Mesothelial cell of epicardium (in vitro differentiated cells): ENCODE data around the gene TMEFF2. TPM values are rescaled to one million over a fixed set of nuclear protein-coding genes. Genes with fewer than 3 reads are reported as not detected.
A peak's percentile ranks its signal among the peaks of the same experiment; 100 is the strongest.
"Not testable (repeated sequence)": the region's sequence is repeated elsewhere in the genome, so short reads cannot be mapped to it uniquely, and the experiment has no call there.

Source experiments
- DNase-seq, 2 experiments: peaks; one replicate each; pipeline ENCODE4 v3.0.0; 2021; ENCODE audit warnings: low spot score in 2 of 2; ENCODE audit not compliant: unreplicated experiment in 2 of 2
- H3K27ac Mint-ChIP-seq: 2 replicates; pipeline ENCODE4 v1.8.0; 2021; ENCODE audit warnings: mixed read lengths
- H3K27me3 Mint-ChIP-seq: 2 replicates; pipeline ENCODE4 v1.8.0; 2021; ENCODE audit warnings: low read depth, mixed read lengths
- H3K36me3 Mint-ChIP-seq: 2 replicates; pipeline ENCODE4 v1.8.0; 2021; ENCODE audit warnings: mixed read lengths
- H3K4me1 Mint-ChIP-seq: 2 replicates; pipeline ENCODE4 v1.8.0; 2021; ENCODE audit warnings: mixed read lengths
- H3K4me3 Mint-ChIP-seq: 2 replicates; pipeline ENCODE4 v1.8.0; 2021; ENCODE audit warnings: mild to moderate bottlenecking, moderate library complexity, mixed read lengths
- H3K9me3 Mint-ChIP-seq: 2 replicates; pipeline ENCODE4 v1.8.0; 2021; ENCODE audit warnings: mixed read lengths
- total RNA-seq: library from RNA; stranded (reverse); gene quantifications from 3 replicates; pipeline ENCODE4 v1.2.1, GENCODE V29; 2021
- TF ChIP-seq, protein P1 (sequence below): fragments of 200-600 bp; sonication (generic); IDR thresholded peaks from one replicate; pipeline ENCODE4 v1.5.0; 2021; ENCODE audit warnings: antibody characterized with exemption; ENCODE audit not compliant: unreplicated experiment

TMEFF2 gene
- total RNA-seq, 1 donor from 2014 or later = 18.1 TPM

DNA sequence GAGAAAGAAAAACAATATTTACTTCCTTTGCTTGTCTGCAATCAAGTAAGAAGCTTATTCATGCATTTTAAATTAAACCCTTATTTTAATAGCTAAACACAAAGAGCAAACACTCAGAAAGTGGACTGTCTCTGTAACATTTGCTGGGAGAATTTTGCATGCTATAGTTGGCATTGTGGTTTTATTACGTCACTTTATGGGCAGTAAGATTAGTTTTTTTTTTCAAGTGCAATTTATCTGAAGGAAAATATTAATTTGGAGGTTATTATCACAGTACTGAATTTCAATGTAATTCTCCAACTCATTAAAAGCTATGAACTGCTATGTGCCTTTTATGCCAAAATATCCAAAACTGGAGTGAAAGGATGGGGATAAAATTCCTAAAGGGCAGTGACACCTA lies 103.3 kb downstream of the TMEFF2 start:
- Mint-ChIP-seq H3K27ac (no peak overlapping the region), H3K9me3 (no peaks in the 10 kb centered on the region)

DNA sequence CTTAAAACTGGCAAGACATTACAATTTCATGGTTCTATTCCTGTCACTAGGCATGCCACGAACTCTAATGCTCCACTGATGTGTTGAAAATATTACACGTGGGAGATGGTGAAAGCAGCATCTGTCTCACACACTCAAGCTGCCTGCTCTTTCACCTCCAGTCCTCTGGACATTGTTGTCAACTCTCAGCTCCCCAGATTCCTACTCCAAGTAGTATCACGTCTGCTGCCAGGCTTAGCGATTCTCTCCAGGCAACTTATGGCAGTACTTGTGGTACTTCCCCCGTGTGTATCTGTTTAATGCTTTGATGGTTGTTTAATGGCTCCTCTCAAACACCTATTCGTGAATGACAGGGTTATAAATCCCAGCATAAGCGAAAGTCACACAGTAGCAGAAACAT lies 103.8 kb downstream of the TMEFF2 start:
- no peak for DNase-seq
- peaks cover 5% of the 10 kb centered on the region for H3K4me1 Mint-ChIP-seq
- H3K27me3 Mint-ChIP-seq = no peaks in the 10 kb centered on the region
- TF ChIP-seq, protein P1, sequence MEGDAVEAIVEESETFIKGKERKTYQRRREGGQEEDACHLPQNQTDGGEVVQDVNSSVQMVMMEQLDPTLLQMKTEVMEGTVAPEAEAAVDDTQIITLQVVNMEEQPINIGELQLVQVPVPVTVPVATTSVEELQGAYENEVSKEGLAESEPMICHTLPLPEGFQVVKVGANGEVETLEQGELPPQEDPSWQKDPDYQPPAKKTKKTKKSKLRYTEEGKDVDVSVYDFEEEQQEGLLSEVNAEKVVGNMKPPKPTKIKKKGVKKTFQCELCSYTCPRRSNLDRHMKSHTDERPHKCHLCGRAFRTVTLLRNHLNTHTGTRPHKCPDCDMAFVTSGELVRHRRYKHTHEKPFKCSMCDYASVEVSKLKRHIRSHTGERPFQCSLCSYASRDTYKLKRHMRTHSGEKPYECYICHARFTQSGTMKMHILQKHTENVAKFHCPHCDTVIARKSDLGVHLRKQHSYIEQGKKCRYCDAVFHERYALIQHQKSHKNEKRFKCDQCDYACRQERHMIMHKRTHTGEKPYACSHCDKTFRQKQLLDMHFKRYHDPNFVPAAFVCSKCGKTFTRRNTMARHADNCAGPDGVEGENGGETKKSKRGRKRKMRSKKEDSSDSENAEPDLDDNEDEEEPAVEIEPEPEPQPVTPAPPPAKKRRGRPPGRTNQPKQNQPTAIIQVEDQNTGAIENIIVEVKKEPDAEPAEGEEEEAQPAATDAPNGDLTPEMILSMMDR = no peak
- no peak overlapping the region for H3K27ac Mint-ChIP-seq
- H3K36me3 Mint-ChIP-seq = no peaks in the 10 kb centered on the region
- H3K4me3 Mint-ChIP-seq = no peak overlapping the region
- H3K9me3 Mint-ChIP-seq = no peaks in the 10 kb centered on the region

More for the DNA sequence above, 103.3 kb downstream of the TMEFF2 start:
- TF ChIP-seq, protein P1 = no peak
- Mint-ChIP-seq H3K4me1 (peaks cover 5% of the 10 kb centered on the region), H3K4me3 (no peak overlapping the region), H3K36me3 (no peaks in the 10 kb centered on the region), H3K27me3 (no peaks in the 10 kb centered on the region)
- no peak for DNase-seq

DNA sequence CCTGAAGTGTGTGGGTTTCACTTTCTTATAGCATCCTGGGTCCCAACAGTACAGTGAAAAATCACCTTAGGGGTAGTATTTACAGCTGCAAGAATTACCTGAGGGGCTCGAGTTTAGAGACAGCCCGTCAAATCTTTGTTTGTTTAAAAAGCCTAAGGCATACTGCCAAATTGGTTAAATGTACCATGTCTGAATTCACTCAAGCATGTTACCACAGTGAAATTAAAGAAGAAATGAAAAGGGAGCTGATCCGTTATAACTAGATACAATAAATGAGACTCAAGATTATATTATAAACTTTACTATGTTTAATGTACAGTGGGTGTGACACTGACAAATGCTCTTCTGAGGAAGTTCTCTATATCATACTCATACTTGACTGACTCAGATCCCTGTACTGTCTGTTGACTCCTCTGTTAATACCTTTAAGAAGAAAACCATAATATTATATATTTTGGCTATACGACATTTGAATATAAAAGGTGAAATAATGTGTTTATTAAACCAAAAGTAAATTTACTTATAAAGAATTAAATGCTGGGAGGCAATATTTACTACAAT lies 107.3 kb downstream of the TMEFF2 start:
- H3K27ac Mint-ChIP-seq = no peak overlapping the region
- H3K4me1 Mint-ChIP-seq = peaks cover 5% of the 10 kb centered on the region

DNA sequence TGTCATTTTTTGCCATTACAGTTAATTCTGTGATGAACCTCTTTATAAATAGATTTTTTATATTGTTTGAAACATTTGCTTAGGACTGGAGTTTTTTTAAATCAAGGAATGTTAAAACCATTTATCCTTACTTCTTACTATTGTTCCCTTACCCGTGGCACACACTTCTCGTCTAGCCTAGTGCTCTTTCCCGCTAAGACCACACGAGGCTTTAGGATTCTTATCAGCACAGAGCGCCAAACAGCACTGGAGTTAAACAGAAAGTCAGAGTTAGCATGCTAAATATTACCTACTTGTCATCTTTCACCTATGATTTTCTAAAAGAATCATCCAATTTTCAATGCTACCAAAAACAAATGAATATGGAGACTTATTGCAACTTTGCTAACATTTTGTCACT lies 112.6 kb downstream of the TMEFF2 start:
- Mint-ChIP-seq H3K36me3 (no peaks in the 10 kb centered on the region), H3K27me3 (no peaks in the 10 kb centered on the region)

More for the DNA sequence above, 107.3 kb downstream of the TMEFF2 start:
- Mint-ChIP-seq H3K4me3 (no peak overlapping the region), H3K27me3 (no peaks in the 10 kb centered on the region), H3K9me3 (no peaks in the 10 kb centered on the region), H3K36me3 (no peaks in the 10 kb centered on the region)
- TF ChIP-seq, protein P1 = no peak
- DNase-seq = no peak

DNA sequence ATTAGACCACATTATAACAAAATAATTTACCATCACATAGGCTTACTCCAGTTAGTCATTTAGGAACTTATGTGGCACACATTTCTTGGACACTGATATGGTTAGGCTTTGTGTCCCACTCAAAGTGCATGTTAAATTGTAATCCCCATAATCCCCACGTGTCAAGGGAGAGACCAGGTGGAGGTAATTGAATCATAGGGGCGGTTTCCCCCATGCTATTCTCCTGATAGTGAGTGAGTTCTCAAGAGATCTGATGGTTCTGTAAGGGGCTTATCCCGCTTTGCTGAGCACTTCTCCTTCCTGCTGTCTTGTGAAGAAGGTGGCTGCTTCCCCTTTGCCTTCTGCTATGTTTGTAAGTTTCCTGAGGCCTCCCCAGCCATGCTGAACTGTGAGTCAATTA lies 114.6 kb downstream of the TMEFF2 start:
- not testable (repeated sequence) for H3K4me3 Mint-ChIP-seq, H3K27ac Mint-ChIP-seq, H3K27me3 Mint-ChIP-seq, H3K4me1 Mint-ChIP-seq, DNase-seq, H3K36me3 Mint-ChIP-seq, H3K9me3 Mint-ChIP-seq

More for the DNA sequence above, 112.6 kb downstream of the TMEFF2 start:
- TF ChIP-seq, protein P1 = no peak
- DNase-seq = no peak
- Mint-ChIP-seq H3K4me1 (peaks cover 1% of the 10 kb centered on the region), H3K27ac (no peak overlapping the region), H3K4me3 (no peak overlapping the region), H3K9me3 (no peaks in the 10 kb centered on the region)

DNA sequence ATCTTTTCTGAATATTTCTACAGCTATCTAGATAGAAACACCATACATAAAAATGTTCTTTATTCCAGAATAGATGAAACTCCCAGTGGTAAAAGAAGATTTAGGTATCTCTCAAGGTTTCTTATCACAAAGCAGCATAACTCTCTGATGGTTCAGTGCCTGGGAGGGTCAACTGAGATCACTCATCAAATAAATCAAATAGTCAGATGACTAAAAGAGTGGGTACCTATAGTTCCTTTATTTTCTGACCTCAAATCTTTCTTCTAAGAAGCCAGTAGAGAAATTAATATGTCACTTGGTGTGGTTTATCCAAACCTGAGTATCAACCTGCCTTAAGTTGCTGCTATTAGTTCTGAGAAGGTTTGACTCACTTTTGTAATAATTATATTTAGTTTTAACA lies 120.9 kb downstream of the TMEFF2 start:
- TF ChIP-seq, protein P1 = no peak
- peaks cover 22% of the 10 kb centered on the region for H3K4me1 Mint-ChIP-seq
- no peaks in the 10 kb centered on the region for H3K36me3 Mint-ChIP-seq

More for the DNA sequence above, 120.9 kb downstream of the TMEFF2 start:
- Mint-ChIP-seq H3K27me3 (no peaks in the 10 kb centered on the region), H3K9me3 (no peaks in the 10 kb centered on the region), H3K4me3 (no peak overlapping the region), H3K27ac (peak overlapping the region; percentile 41)
- DNase-seq = no peak
